H1 (cell line): ENCODE data around the gene TMEM176B. TPM values are rescaled to one million over a fixed set of nuclear protein-coding genes. Genes with fewer than 3 reads are reported as not detected.

ENCODE experiments used
- CTCF ChIA-PET: fragments of 300-600 bp; sonication (Branson Sonifier 250); formaldehyde crosslinking; loops from one replicate; lab custom pipeline; 2021; ENCODE audit not compliant: partially characterized antibody; lab: Charles Lee
- POLR2A ChIA-PET: fragments of 300-600 bp; sonication (Branson Sonifier 250); formaldehyde crosslinking; loops from one replicate; lab custom pipeline; 2021; ENCODE audit warnings: inconsistent platforms; ENCODE audit not compliant: partially characterized antibody; lab: Charles Lee
- DNase-seq, 2 experiments: peaks; one replicate each; pipeline versions ENCODE4 v3.0.0 to v3.0.0-alpha.2; 2010 to 2022; ENCODE audit warnings: low spot score in 2 of 2, low read depth in 1 of 2, mixed read lengths in 1 of 2
- FAIRE-seq: peaks from 2 replicates; lab custom pipeline; 2011; peaks lifted over from hg19 to GRCh38; lab: Jason Lieb, UNC
- H2AFZ ChIP-seq: 2 replicates; pipeline ENCODE4 v1.8.1; 2012; ENCODE audit warnings: low read length, inconsistent platforms
- H2AK5ac ChIP-seq: 2 replicates; pipeline ENCODE4 v1.6.1; 2013; ENCODE audit warnings: low read depth, low read length
- H2BK120ac ChIP-seq: replicated peaks from 2 replicates; pipeline ENCODE3; 2013; ENCODE audit warnings: low read depth, low read length, inconsistent platforms
- H2BK12ac ChIP-seq: 2 replicates; pipeline ENCODE4 v1.6.1; 2013; ENCODE audit warnings: low read depth, low read length
- H2BK15ac ChIP-seq: 2 replicates; pipeline ENCODE4 v1.6.1; 2013; ENCODE audit warnings: low read length
- H2BK20ac ChIP-seq: 2 replicates; pipeline ENCODE4 v1.6.1; 2013; ENCODE audit warnings: low read length
- H2BK5ac ChIP-seq: 2 replicates; pipeline ENCODE4 v1.6.1; 2013; ENCODE audit warnings: low read depth, low read length
- H3K14ac ChIP-seq: 2 replicates; pipeline ENCODE4 v1.6.1; 2013; ENCODE audit warnings: inconsistent platforms; ENCODE audit not compliant: insufficient read length
- H3K18ac ChIP-seq: 2 replicates; pipeline ENCODE4 v1.6.1; 2013; ENCODE audit warnings: low read length; ENCODE audit errors: extremely low read depth
- H3K23ac ChIP-seq: 2 replicates; pipeline ENCODE4 v1.6.1; 2013; ENCODE audit warnings: inconsistent platforms; ENCODE audit not compliant: insufficient read length
- H3K23me2 ChIP-seq: 2 replicates; pipeline ENCODE4 v1.6.1; 2013; ENCODE audit warnings: low read depth, low read length
- H3K27ac ChIP-seq: 2 replicates; pipeline ENCODE4 v1.6.1; 2011; ENCODE audit warnings: low read depth, low read length, inconsistent platforms
- H3K27me3 ChIP-seq, 4 experiments: replicated peaks in 1 of 4; 1 replicate in 1 of 4; 2 replicates in 3 of 4; pipeline versions ENCODE4 v1.6.1 to v1.8.1; 2011 to 2013; ENCODE audit warnings: low read length in 3 of 4, mild to moderate bottlenecking in 3 of 4, inconsistent platforms in 2 of 4, mixed read lengths in 2 of 4, moderate library complexity in 1 of 4; ENCODE audit not compliant: control insufficient read depth in 3 of 4, insufficient read depth in 3 of 4; ENCODE audit errors: extremely low read depth in 1 of 4
- H3K36me3 ChIP-seq, 4 experiments: 2 replicates each; pipeline versions ENCODE4 v1.6.1 to v1.8.1; 2011 to 2013; ENCODE audit warnings: mild to moderate bottlenecking in 4 of 4, low read length in 3 of 4, moderate library complexity in 2 of 4, control low read depth in 1 of 4, inconsistent platforms in 1 of 4; ENCODE audit not compliant: insufficient read depth in 4 of 4, control insufficient read depth in 2 of 4
- H3K4ac ChIP-seq: replicated peaks from 2 replicates; pipeline ENCODE3; 2013; ENCODE audit warnings: low read length, low read depth, mixed read lengths, inconsistent platforms; ENCODE audit not compliant: insufficient read length
- H3K4me1 ChIP-seq, 4 experiments: replicated peaks in 1 of 4; 1 replicate in 1 of 4; 2 replicates in 3 of 4; pipeline versions ENCODE4 v1.6.1 to v1.8.1; 2011 to 2013; ENCODE audit warnings: low read length in 3 of 4, inconsistent platforms in 2 of 4, mixed read lengths in 1 of 4; ENCODE audit not compliant: insufficient read depth in 4 of 4, control insufficient read depth in 3 of 4
- H3K4me2 ChIP-seq, 2 experiments: 2 replicates each; pipeline versions ENCODE4 v1.6.1 to v1.8.1; 2011 to 2013; ENCODE audit warnings: low read depth in 2 of 2, low read length in 2 of 2, control low read depth in 1 of 2, inconsistent platforms in 1 of 2, mild to moderate bottlenecking in 1 of 2; ENCODE audit not compliant: insufficient read depth in 1 of 2
- H3K4me3 ChIP-seq, 4 experiments: fragments of 200-600, 300-600 bp in 1 of 4; sonication (generic), shearing (Covaris generic), sonication (Bioruptor Twin) in 1 of 4; 2 replicates each; pipeline versions ENCODE4 v1.5.1 to v1.8.1; 2011 to 2016; ENCODE audit warnings: low read length in 4 of 4, low read depth in 3 of 4, control low read depth in 2 of 4, inconsistent platforms in 2 of 4, mild to moderate bottlenecking in 2 of 4, mixed read lengths in 1 of 4, moderate library complexity in 1 of 4; ENCODE audit not compliant: insufficient read depth in 2 of 4; ENCODE audit errors: extremely low read depth in 1 of 4
- H3K56ac ChIP-seq: replicated peaks from 2 replicates; pipeline ENCODE3; 2013; ENCODE audit warnings: low read depth, mild to moderate bottlenecking, mixed read lengths, low read length, inconsistent platforms; ENCODE audit not compliant: insufficient read length
- H3K79me1 ChIP-seq: 2 replicates; pipeline ENCODE4 v1.6.1; 2013; ENCODE audit warnings: low read depth, low read length, control low read depth
- H3K79me2 ChIP-seq, 2 experiments: 2 replicates each; pipeline versions ENCODE4 v1.6.1 to v1.8.1; 2012 to 2013; ENCODE audit warnings: low read length in 2 of 2, mild to moderate bottlenecking in 2 of 2, inconsistent platforms in 1 of 2; ENCODE audit not compliant: insufficient read depth in 2 of 2, control insufficient read depth in 1 of 2
- H3K9ac ChIP-seq, 4 experiments: replicated peaks in 1 of 4; 1 replicate in 1 of 4; 2 replicates in 3 of 4; pipeline versions ENCODE4 v1.6.1 to v1.8.1; 2011 to 2013; ENCODE audit warnings: low read depth in 3 of 4, low read length in 3 of 4, control low read depth in 2 of 4, mild to moderate bottlenecking in 2 of 4, moderate library complexity in 2 of 4, inconsistent platforms in 1 of 4; ENCODE audit errors: extremely low read depth in 1 of 4
- H3K9me3 ChIP-seq, 2 experiments: 2 replicates each; pipeline versions ENCODE4 v1.6.1 to v1.8.1; 2012 to 2013; ENCODE audit warnings: mild to moderate bottlenecking in 2 of 2, moderate library complexity in 2 of 2, control low read depth in 1 of 2, inconsistent platforms in 1 of 2, low read depth in 1 of 2, low read length in 1 of 2, mixed read lengths in 1 of 2; ENCODE audit not compliant: insufficient read depth in 2 of 2
- H4K20me1 ChIP-seq, 2 experiments: replicated peaks in 1 of 2; 2 replicates each; pipeline versions ENCODE3 to v1.8.1; 2011 to 2013; ENCODE audit warnings: inconsistent platforms in 2 of 2, low read length in 2 of 2, mild to moderate bottlenecking in 1 of 2; ENCODE audit not compliant: insufficient read depth in 2 of 2, control insufficient read depth in 1 of 2
- H4K5ac ChIP-seq: 2 replicates; pipeline ENCODE4 v1.6.1; 2013; ENCODE audit warnings: low read length, low read depth, mixed read lengths, inconsistent platforms; ENCODE audit not compliant: insufficient read length
- H4K8ac ChIP-seq: 2 replicates; pipeline ENCODE4 v1.8.0; 2013; ENCODE audit warnings: mild to moderate bottlenecking, moderate library complexity, low read length, inconsistent platforms; ENCODE audit not compliant: insufficient read depth; ENCODE audit errors: extremely low read depth
- H4K91ac ChIP-seq: replicated peaks from 2 replicates; pipeline ENCODE3; 2013; ENCODE audit warnings: low read length, mixed read lengths, inconsistent platforms; ENCODE audit not compliant: insufficient read length
- YY1 ChIP-seq: IDR thresholded peaks from 2 replicates; pipeline ENCODE4 v1.6.1; 2011; ENCODE audit warnings: low read depth, mild to moderate bottlenecking, low read length
- WGBS, 2 experiments: shearing (Covaris generic) in 1 of 2; methylation state at CpG; one replicate each; pipeline versions ENCODE4 v1.1.6 to v1.1.7; 2013 to 2015; ENCODE audit warnings: low lambda C conversion rate in 2 of 2, mixed read lengths in 2 of 2, inconsistent platforms in 1 of 2, low coverage in 1 of 2, missing lambda C conversion rate in 1 of 2; ENCODE audit not compliant: insufficient replicate concordance in 2 of 2, insufficient coverage in 1 of 2, insufficient read length in 1 of 2; ENCODE audit errors: extremely low coverage in 1 of 2, missing lambda C conversion rate in 1 of 2; 5-methylcytosine and 5-hydroxymethylcytosine counted together
- polyA plus RNA-seq, 7 experiments: library from polyadenylated mRNA; depleted of rRNA in 3 of 7; stranded (reverse) in 5 of 7; unstranded in 2 of 7; fragments of >200 nt in 5 of 7; fragments of 200-250 nt in 2 of 7; gene quantifications; 1 replicate in 5 of 7; 2 replicates in 1 of 7; 4 replicates in 1 of 7; pipeline versions ENCODE4 v1.2.1 to v1.2.3, GENCODE V29; 2011 to 2013; ENCODE audit warnings: missing spikeins in 2 of 7, mixed read lengths in 2 of 7
- total RNA-seq: library from RNA; stranded (reverse); fragmentation: NEBNext Ultra II Directional; extraction: Animal tissue kit (Norgen Biotek cat#: 25700); gene quantifications from 2 replicates; pipeline ENCODE4 v1.2.1, GENCODE V29; 2021
- TF ChIP-seq, protein P1 (sequence below): IDR thresholded peaks from 2 replicates; pipeline ENCODE4 v1.6.1; 2011; ENCODE audit warnings: low read depth, mild to moderate bottlenecking, low read length; ENCODE audit not compliant: insufficient read depth

The TMEM176B gene
- total and polyA plus RNA-seq, 2 of the 8 experiments (the other 6 are each of a cell fraction or from before 2014, with no cell fraction given) = 1.2 to 2.1 TPM

DNA sequence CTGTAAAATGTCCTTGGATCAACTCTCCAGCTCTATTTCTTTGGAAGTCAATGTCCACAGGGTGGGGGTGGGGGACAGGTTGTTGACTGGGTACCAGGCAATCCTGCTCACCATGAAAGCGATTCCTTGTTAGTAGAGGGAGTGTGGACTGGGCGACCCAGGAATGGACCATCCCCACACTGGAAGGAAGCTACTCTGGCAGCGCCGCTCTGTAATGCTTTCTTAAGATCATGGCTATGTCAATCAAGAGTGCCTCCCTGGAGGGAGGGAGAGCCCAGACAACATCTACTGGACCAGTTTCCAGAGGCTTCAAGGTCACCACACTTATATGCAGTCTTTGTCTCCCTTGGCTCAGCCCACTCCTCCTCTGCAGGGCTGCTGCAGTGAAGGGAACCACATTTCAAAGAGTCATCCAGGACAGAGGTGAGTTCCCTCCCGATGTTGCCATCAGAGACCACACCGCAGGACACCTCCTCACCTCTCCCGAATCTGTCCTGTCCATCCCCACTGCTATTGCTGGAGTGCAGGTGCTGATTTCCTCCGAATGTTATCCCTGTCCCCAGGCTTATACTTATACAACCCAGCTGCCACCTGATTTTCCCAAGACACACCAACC, 56.0 kb downstream of the TMEM176B start:
- CTCF ChIA-PET = interaction anchor here (0.6 to 2.6 kb wide), 12 partner anchors 10 to 444 kb away, joined by 3 to 11 read pairs (median 4); partner anchors contain the start of gene GIMAP8
- H2BK12ac ChIP-seq = no peak overlapping the region
- no peaks in the 10 kb centered on the region for H3K36me3 ChIP-seq
- peaks cover 0 to 8% of the 10 kb centered on the region in 2 experiments for H4K20me1 ChIP-seq
- H3K18ac ChIP-seq = no peak overlapping the region
- H3K27ac ChIP-seq = no peak overlapping the region
- WGBS, 2 experiments = 80% methylated on average over 8 of the region's 8 CpGs; no CpG with 5 or more reads in 1 of the 2 experiments
- H3K79me2 ChIP-seq = no peaks in the 10 kb centered on the region
- no peak overlapping the region for H2BK20ac ChIP-seq
- DNase-seq (no peak), FAIRE-seq (no peak)
- no peak overlapping the region for H4K5ac ChIP-seq
- no peak overlapping the region for H2AFZ ChIP-seq
- peaks cover 0 to 2% of the 10 kb centered on the region in 2 experiments; a peak in 1 of 4 replicates for H3K9me3 ChIP-seq
- H3K4me2 ChIP-seq = no peak overlapping the region
- no peaks in the 10 kb centered on the region for H3K79me1 ChIP-seq
- H3K4me3 ChIP-seq = no peak overlapping the region
- peaks cover 48 to 93% (median 81%) of the 10 kb centered on the region in 4 experiments for H3K27me3 ChIP-seq
- H3K4ac ChIP-seq = no peak overlapping the region
- H3K4me1 ChIP-seq = no peaks in the 10 kb centered on the region
- H3K14ac ChIP-seq = no peak overlapping the region
- no peak overlapping the region for H2AK5ac ChIP-seq
- POLR2A ChIA-PET = no interaction called here
- no peak overlapping the region for H3K56ac ChIP-seq
- H4K91ac ChIP-seq = no peak overlapping the region
- no peak overlapping the region for H2BK120ac ChIP-seq
- TF ChIP-seq, protein P1, sequence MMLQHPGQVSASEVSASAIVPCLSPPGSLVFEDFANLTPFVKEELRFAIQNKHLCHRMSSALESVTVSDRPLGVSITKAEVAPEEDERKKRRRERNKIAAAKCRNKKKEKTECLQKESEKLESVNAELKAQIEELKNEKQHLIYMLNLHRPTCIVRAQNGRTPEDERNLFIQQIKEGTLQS = no peak
- TF ChIP-seq YY1 = no peak
- H2BK15ac ChIP-seq = no peak overlapping the region
- no peak overlapping the region for H3K23ac ChIP-seq
- no peaks in the 10 kb centered on the region for H3K23me2 ChIP-seq
- H4K8ac ChIP-seq = no peak overlapping the region
- no peak overlapping the region for H2BK5ac ChIP-seq
- no peak overlapping the region; a peak in 1 of 7 replicates for H3K9ac ChIP-seq
